PC-9 (cell line): ENCODE results near the gene HOXA4. TPM values are rescaled to one million over a fixed set of nuclear protein-coding genes. Genes with fewer than 3 reads are reported as not detected.

Experiments
- BruUV-seq: library from RNA; stranded (reverse); fragments of 400-500 nt; replicated peaks from 2 replicates; lab custom pipeline; 2021; lab: Mats Ljungman, UMichigan
- CTCF ChIA-PET: fragments of 300-600 bp; sonication (Branson Sonifier 250); formaldehyde crosslinking; loops from one replicate; lab custom pipeline; 2022; ENCODE audit warnings: antibody characterized with exemption; lab: Charles Lee
- POLR2A ChIA-PET: fragments of 300-600 bp; sonication (Branson Sonifier 250); formaldehyde crosslinking; loops from one replicate; lab custom pipeline; 2022; ENCODE audit warnings: antibody characterized with exemption; ENCODE audit not compliant: unreplicated experiment; lab: Charles Lee
- DNase-seq, 2 experiments: peaks; one replicate each; pipeline versions ENCODE4 v3.0.0 to v3.0.0-alpha.2; 2015 to 2022; ENCODE audit warnings: mixed read lengths in 1 of 2
- H2AFZ ChIP-seq: fragments of 200-600 bp; sonication (generic); 2 replicates; pipeline ENCODE4 v1.8.1; 2017; ENCODE audit warnings: antibody characterized with exemption
- H3F3A ChIP-seq: fragments of 200-600 bp; sonication (generic); 2 replicates; pipeline ENCODE4 v1.8.1; 2017; ENCODE audit warnings: antibody characterized with exemption, mild to moderate bottlenecking, low read depth; ENCODE audit not compliant: insufficient read depth
- H3K27ac ChIP-seq: fragments of 200-600 bp; sonication (generic); 2 replicates; pipeline ENCODE4 v1.6.1; 2016; ENCODE audit warnings: mixed run types
- H3K27me3 ChIP-seq: fragments of 200-600 bp; sonication (generic); 2 replicates; pipeline ENCODE4 v1.6.1; 2016; ENCODE audit warnings: low read depth, mixed run types; ENCODE audit not compliant: insufficient read depth
- H3K36me3 ChIP-seq: fragments of 200-600 bp; sonication (generic); 2 replicates; pipeline ENCODE4 v1.6.1; 2016; ENCODE audit warnings: low read depth, mixed run types
- H3K4me1 ChIP-seq: fragments of 200-600 bp; sonication (generic); replicated peaks from 2 replicates; pipeline ENCODE4 v1.6.1; 2016; ENCODE audit warnings: mixed run types; ENCODE audit not compliant: insufficient read depth
- H3K4me2 ChIP-seq: fragments of 200-600 bp; sonication (generic); 2 replicates; pipeline ENCODE4 v1.6.1; 2017; ENCODE audit warnings: mixed run types
- H3K4me3 ChIP-seq: fragments of 200-600 bp; sonication (generic); 2 replicates; pipeline ENCODE4 v1.6.1; 2016; ENCODE audit warnings: mixed run types
- H3K79me2 ChIP-seq: fragments of 200-600 bp; sonication (generic); 2 replicates; pipeline ENCODE4 v1.6.1; 2017; ENCODE audit warnings: low read depth, mixed run types
- H3K9me2 ChIP-seq: fragments of 200-600 bp; sonication (generic); 2 replicates; pipeline ENCODE4 v1.8.1; 2017; ENCODE audit warnings: mild to moderate bottlenecking; ENCODE audit not compliant: insufficient read depth
- H3K9me3 ChIP-seq: fragments of 200-600 bp; sonication (generic); 2 replicates; pipeline ENCODE4 v1.8.1; 2016; ENCODE audit warnings: low read depth; ENCODE audit not compliant: insufficient read depth
- H4K20me1 ChIP-seq: fragments of 200-600 bp; sonication (generic); 2 replicates; pipeline ENCODE4 v1.8.1; 2017; ENCODE audit not compliant: insufficient read depth
- CTCF ChIP-seq: fragments of 200-600 bp; sonication (generic); conservative IDR thresholded peaks from 2 replicates; pipeline ENCODE4 v1.6.1; 2017; ENCODE audit warnings: mixed run types, antibody characterized with exemption, mild to moderate bottlenecking, moderate library complexity
- EZH2 ChIP-seq: fragments of 200-600 bp; sonication (generic); IDR thresholded peaks from 2 replicates; pipeline ENCODE4 v1.8.0; 2017; ENCODE audit warnings: antibody characterized with exemption, low read depth
- intact Hi-C: fragments of 100-400 bp; cut with micrococcal nuclease; formaldehyde crosslinking; loops from one replicate; pipeline ENCODE4 v1.10.0; 2022; ENCODE audit not compliant: unreplicated experiment
- total RNA-seq: library from RNA; stranded (reverse); gene quantifications from 2 replicates; pipeline ENCODE4 v1.2.3, GENCODE V29; 2021

Gene HOXA4
- total RNA-seq, 1 experiment from 2014 or later: not detected

GRCh38 chr7:27172315-27172774 lies 41.8 kb upstream of the HOXA4 start:
- Histone ChIP-seq H3K9me2 (no peaks in the 10 kb centered on the region), H4K20me1 (no peaks in the 10 kb centered on the region), H3F3A (peaks cover 20% of the 10 kb centered on the region), H3K36me3 (no peaks in the 10 kb centered on the region), H3K27me3 (no peaks in the 10 kb centered on the region), H3K79me2 (no peaks in the 10 kb centered on the region), H3K9me3 (no peaks in the 10 kb centered on the region), H3K4me3 (no peak overlapping the region), H3K4me1 (peaks cover 20% of the 10 kb centered on the region), H3K27ac (no peak overlapping the region), H3K4me2 (no peak overlapping the region), H2AFZ (no peak overlapping the region)
- BruUV-seq: no TSS peak
- ChIA-PET POLR2A (no interaction called here), CTCF (no interaction called here)
- intact Hi-C loops: no loop called here
- TF ChIP-seq CTCF (no peak), EZH2 (no peak)
- no peak for DNase-seq

GRCh38 chr7:27171637-27172314 lies 41.2 kb upstream of the HOXA4 start:
- H3K4me3 ChIP-seq: no peak overlapping the region
- peaks cover 20% of the 10 kb centered on the region for H3K4me1 ChIP-seq
- H4K20me1 ChIP-seq: no peaks in the 10 kb centered on the region
- no peaks in the 10 kb centered on the region for H3K36me3 ChIP-seq
- no TSS peak for BruUV-seq
- intact Hi-C loops: no loop called here
- no peak overlapping the region for H3K4me2 ChIP-seq
- H3K9me2 ChIP-seq: no peaks in the 10 kb centered on the region
- POLR2A ChIA-PET: interaction anchor here (0.6 kb wide), 1 partner anchor 637 kb away, joined by 4 read pairs; no protein-coding TSS in a partner anchor
- H3K9me3 ChIP-seq: no peaks in the 10 kb centered on the region
- no peaks in the 10 kb centered on the region for H3K79me2 ChIP-seq
- no peak overlapping the region for H3K27ac ChIP-seq
- no peaks in the 10 kb centered on the region for H3K27me3 ChIP-seq
- peaks cover 21% of the 10 kb centered on the region for H3F3A ChIP-seq
- TF ChIP-seq EZH2 (no peak), CTCF (no peak)
- H2AFZ ChIP-seq: no peak overlapping the region
- CTCF ChIA-PET: no interaction called here
- no peak for DNase-seq

- ChIA-PET POLR2A (interaction anchor here (0.6 kb wide), 1 partner anchor 638 kb away, joined by 4 read pairs; no protein-coding TSS in a partner anchor), CTCF (no interaction called here)
- peaks cover 21% of the 10 kb centered on the region for H3F3A ChIP-seq
- TF ChIP-seq CTCF (no peak), EZH2 (no peak)
- peaks cover 20% of the 10 kb centered on the region for H3K4me1 ChIP-seq
- no peaks in the 10 kb centered on the region for H3K9me3 ChIP-seq
- H3K27ac ChIP-seq: no peak overlapping the region
- no peaks in the 10 kb centered on the region for H3K9me2 ChIP-seq
- H3K79me2 ChIP-seq: no peaks in the 10 kb centered on the region
- no peak for DNase-seq
- H4K20me1 ChIP-seq: no peaks in the 10 kb centered on the region
- intact Hi-C loops: no loop called here
- H3K36me3 ChIP-seq: no peaks in the 10 kb centered on the region
- BruUV-seq: no TSS peak
- H3K4me2 ChIP-seq: no peak overlapping the region
- no peak overlapping the region for H2AFZ ChIP-seq
- H3K27me3 ChIP-seq: no peaks in the 10 kb centered on the region
- no peak overlapping the region for H3K4me3 ChIP-seq
Observed at GRCh38 chr7:27171325-27171636, 40.7 kb upstream of the HOXA4 start.
